Thyroid gland (tissue), 4 donors: Measurements from ENCODE around the gene VPS26B. TPM values are rescaled to one million over a fixed set of nuclear protein-coding genes. Genes with fewer than 3 reads are reported as not detected.
A peak's percentile ranks its signal among the peaks of the same experiment; 100 is the strongest.

Experiments used
- DNase-seq, 2 donors: peaks; one replicate each; pipeline ENCODE4 v3.0.0-alpha.2; 2019
- H3K27ac ChIP-seq, 3 donors: fragments of 200-600 bp; sonication (generic); 1 replicate in 2 of 3; 2 replicates in 1 of 3; pipeline ENCODE4 v1.5.1; 2016 to 2019; ENCODE audit warnings: mild to moderate bottlenecking in 1 of 3, moderate library complexity in 1 of 3
- H3K27me3 ChIP-seq: fragments of 200-600 bp; sonication (generic); one replicate; pipeline ENCODE4 v1.5.1; 2019
- H3K36me3 ChIP-seq, 2 donors: fragments of 200-600 bp; sonication (generic); one replicate each; pipeline ENCODE4 v1.5.1; 2016 to 2019
- H3K4me1 ChIP-seq, 2 donors: fragments of 200-600 bp; sonication (generic); one replicate each; pipeline ENCODE4 v1.5.1; 2017 to 2019
- H3K4me3 ChIP-seq, 3 donors: fragments of 200-600 bp; sonication (generic); replicated peaks in 1 of 3; 1 replicate in 2 of 3; 2 replicates in 1 of 3; pipeline ENCODE4 v1.5.1; 2016; ENCODE audit warnings: mild to moderate bottlenecking in 1 of 3
- H3K9me3 ChIP-seq: fragments of 200-600 bp; sonication (generic); one replicate; pipeline ENCODE4 v1.5.1; 2017
- CTCF ChIP-seq, 6 experiments: fragments of 200-600 bp in 3 of 6; fragments of 450-650 bp in 3 of 6; sonication (generic) in 3 of 6; IDR thresholded peaks; one replicate each; pipeline ENCODE4 v1.5.1; 2016 to 2019; ENCODE audit warnings: antibody characterized with exemption in 6 of 6, mild to moderate bottlenecking in 2 of 6, inconsistent platforms in 1 of 6, moderate library complexity in 1 of 6
- POLR2A ChIP-seq, 2 donors: fragments of 450-650 bp; IDR thresholded peaks; one replicate each; pipeline ENCODE4 v1.6.1; 2017; ENCODE audit warnings: antibody characterized with exemption in 2 of 2, mild to moderate bottlenecking in 2 of 2, moderate library complexity in 1 of 2
- WGBS, 2 donors: methylation state at CpG; one replicate each; pipeline ENCODE4 v1.1.5; 2017; 5-methylcytosine and 5-hydroxymethylcytosine counted together
- intact Hi-C: fragments of 100-400 bp; cut with DNase I; formaldehyde crosslinking; loops from one replicate; pipeline ENCODE4 v1.15.1; 2023
- total RNA-seq, 4 donors: library from RNA; depleted of rRNA; stranded (reverse); fragments of >200 nt; gene quantifications; one replicate each; pipeline ENCODE4 v1.2.3, GENCODE V29; 2016

Gene VPS26B
- total RNA-seq, 4 donors from 2014 or later, result 40.8 to 51.3 (median 44.4) TPM

- Histone ChIP-seq H3K9me3 (no peaks in the 10 kb centered on the region), H3K36me3 (peaks cover 21 to 32% of the 10 kb centered on the region in 2 donors), H3K27me3 (no peaks in the 10 kb centered on the region), H3K4me1 (no peaks in the 10 kb centered on the region), H3K4me3 (no peak overlapping the region), H3K27ac (no peak overlapping the region)
- TF ChIP-seq CTCF (IDR thresholded peaks at IDR 0.05) (peak; percentile 37 to 63 (median 42)), POLR2A (IDR thresholded peaks at IDR 0.05) (no peak)
- intact Hi-C loops, result no loop called here
- 90% methylated on average over 16 of the region's 16 CpGs for WGBS, 2 donors
- DNase-seq, result peak; percentile 21 to 25
Observed at GRCh38 chr11:134207538-134208239, 16.8 kb upstream of the VPS26B start.

GRCh38 chr11:134215836-134216235, 8.6 kb upstream of the VPS26B start:
- Histone ChIP-seq H3K27ac (no peak overlapping the region), H3K36me3 (peaks cover 0 to 9% of the 10 kb centered on the region in 2 donors), H3K9me3 (no peaks in the 10 kb centered on the region), H3K4me3 (no peak overlapping the region), H3K27me3 (no peaks in the 10 kb centered on the region), H3K4me1 (no peaks in the 10 kb centered on the region)
- TF ChIP-seq POLR2A (IDR thresholded peaks at IDR 0.05), result no peak
- no peak for TF ChIP-seq CTCF (IDR thresholded peaks at IDR 0.05)
- no peak for DNase-seq
- intact Hi-C loops, result no loop called here
- 94% methylated on average over 7 of the region's 7 CpGs for WGBS, 2 donors

GRCh38 chr11:134216816-134217215, 7.7 kb upstream of the VPS26B start:
- no peak overlapping the region for H3K27ac ChIP-seq
- TF ChIP-seq POLR2A (IDR thresholded peaks at IDR 0.05) (no peak), CTCF (IDR thresholded peaks at IDR 0.05) (no peak)
- no peaks in the 10 kb centered on the region for H3K27me3 ChIP-seq
- DNase-seq, result no peak
- intact Hi-C loops, result no loop called here
- 94 to 98% methylated on average over 3 of the region's 3 CpGs for WGBS, 2 donors
- peaks cover 0 to 9% of the 10 kb centered on the region in 2 donors for H3K36me3 ChIP-seq
- no peak overlapping the region for H3K4me3 ChIP-seq
- H3K4me1 ChIP-seq, result no peaks in the 10 kb centered on the region
- no peaks in the 10 kb centered on the region for H3K9me3 ChIP-seq

- H3K4me3 ChIP-seq, result peak overlapping the region; percentile 18 to 72 (median 42)
- TF ChIP-seq POLR2A (IDR thresholded peaks at IDR 0.05) (no peak), CTCF (IDR thresholded peaks at IDR 0.05) (no peak)
- H3K9me3 ChIP-seq, result no peaks in the 10 kb centered on the region
- intact Hi-C loops, result no loop called here
- peaks cover 22% of the 10 kb centered on the region in 2 donors for H3K4me1 ChIP-seq
- no peaks in the 10 kb centered on the region for H3K27me3 ChIP-seq
- DNase-seq, result no peak
- no peak overlapping the region for H3K27ac ChIP-seq
- WGBS, 2 donors, result 8 to 10% methylated on average over 5 of the region's 5 CpGs
- peaks cover 0 to 9% of the 10 kb centered on the region in 2 donors for H3K36me3 ChIP-seq
Observed at GRCh38 chr11:134223121-134223520, 1.4 kb upstream of the VPS26B start.
